NCI-H146 (cell line): ENCODE data around the gene ENDOG.
A peak's percentile ranks its signal among the peaks of the same experiment; 100 is the strongest.

ENCODE experiments used
- DNase-seq: peaks from one replicate; lab custom pipeline; 2025; lab: John Stamatoyannopoulos, UW

Gene ENDOG

GRCh38 chr9:128800061-128800460 lies 18.2 kb upstream of the ENDOG start:
- DNase-seq = no peak

GRCh38 chr9:128802482-128802881 lies 15.8 kb upstream of the ENDOG start:
- no peak for DNase-seq

- DNase-seq = no peak
Measured at GRCh38 chr9:128805661-128806060, 12.6 kb upstream of the ENDOG start.

GRCh38 chr9:128807827-128808226 lies 10.5 kb upstream of the ENDOG start:
- DNase-seq = no peak

- no peak for DNase-seq
Measured at GRCh38 chr9:128808543-128808942, 9.8 kb upstream of the ENDOG start.

- no peak for DNase-seq
Measured at GRCh38 chr9:128809036-128809599, 9.2 kb upstream of the ENDOG start.

- no peak for DNase-seq
Measured at GRCh38 chr9:128809831-128810230, 8.5 kb upstream of the ENDOG start.

GRCh38 chr9:128810873-128811272 lies 7.4 kb upstream of the ENDOG start:
- DNase-seq = no peak

- peak; percentile 27 for DNase-seq
Measured at GRCh38 chr9:128818839-128819715, 777 bp downstream of the ENDOG start.

GRCh38 chr9:128819716-128820664 lies 1.7 kb downstream of the ENDOG start:
- DNase-seq = peak; percentile 9

GRCh38 chr9:128820665-128821583 lies 2.6 kb downstream of the ENDOG start:
- no peak for DNase-seq

GRCh38 chr9:128821584-128822406 lies 3.5 kb downstream of the ENDOG start:
- DNase-seq = no peak

- DNase-seq = no peak
Measured at GRCh38 chr9:128822407-128823042, 4.2 kb downstream of the ENDOG start.

GRCh38 chr9:128823362-128823902 lies 5.1 kb downstream of the ENDOG start:
- DNase-seq = no peak

GRCh38 chr9:128823903-128824406 lies 5.7 kb downstream of the ENDOG start:
- no peak for DNase-seq

- no peak for DNase-seq
Measured at GRCh38 chr9:128824911-128825310, 6.6 kb downstream of the ENDOG start.

- DNase-seq = no peak
Measured at GRCh38 chr9:128825923-128826700, 7.8 kb downstream of the ENDOG start.

GRCh38 chr9:128828267-128828666 lies 10.0 kb downstream of the ENDOG start:
- DNase-seq = no peak
